ENCODE results near the gene GABRD.
A peak's percentile ranks its signal among the peaks of the same experiment; 100 is the strongest.

GABRD gene

GRCh38 chr1:2049718-2050431 is 30.7 kb downstream of the GABRD start, which contains the start of gene PRKCZ:
PRKCZ (plus strand) TSS chr1:2050411; CDS start chr1:2050631, 220 bp downstream.
- peak within 1 kb of the TSS in 19 of 21 experiments; percentile 49 to 85 (median 72) for H3K27ac ChIP-seq
- H3K4me3 ChIP-seq: peak within 1 kb of the TSS; percentile 44 to 85 (median 68)

GRCh38 chr1:2050461-2050792 is 31.3 kb downstream of the GABRD start:
- peak overlapping the region in 17 of 21 experiments; percentile 26 to 82 (median 68) for H3K27ac ChIP-seq
- peak overlapping the region; percentile 44 to 85 (median 68) for H3K4me3 ChIP-seq

GRCh38 chr1:2050793-2051682 is 31.9 kb downstream of the GABRD start:
- Histone ChIP-seq H3K4me3 (peak overlapping the region; percentile 44 to 85 (median 68)), H3K27ac (peak overlapping the region in 17 of 21 experiments; percentile 26 to 82 (median 68))

DNA sequence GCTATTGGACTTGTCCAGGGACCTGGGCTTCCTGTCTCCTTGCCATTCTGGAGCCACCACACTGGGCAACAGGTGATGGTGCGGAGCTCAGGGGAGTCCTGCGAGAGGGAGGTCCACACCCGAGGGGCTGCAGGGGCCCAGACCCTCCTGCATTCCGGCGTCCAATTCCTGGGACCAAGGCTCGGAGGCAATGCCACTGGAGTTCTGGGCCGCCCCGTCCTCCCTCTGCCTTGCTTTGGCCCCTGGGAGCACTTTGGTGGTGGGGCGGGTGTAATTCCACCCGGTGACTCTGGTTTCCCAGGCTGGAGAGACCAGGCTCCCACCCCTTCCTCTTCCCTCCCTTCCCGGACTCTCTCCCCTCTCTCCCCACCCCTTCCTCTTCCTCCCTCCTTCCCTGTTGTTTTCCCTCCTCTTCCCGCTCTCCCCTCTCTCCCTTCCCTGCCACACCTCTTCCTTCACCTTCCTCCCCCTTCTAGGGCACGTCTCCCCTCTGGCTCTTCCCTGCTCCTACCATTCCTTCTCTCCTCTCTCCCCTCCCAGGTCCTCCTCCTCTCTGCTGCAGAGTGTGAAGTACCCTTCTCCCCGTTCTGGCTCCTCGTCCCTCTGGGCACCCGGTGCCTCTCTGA is 33.0 kb downstream of the GABRD start:
- H3K27ac ChIP-seq: no peak overlapping the region
- no peak overlapping the region for H3K4me3 ChIP-seq

- no peak overlapping the region for H3K4me3 ChIP-seq
- no peak overlapping the region for H3K27ac ChIP-seq
Observed at GRCh38 chr1:2052756-2053155, 33.6 kb downstream of the GABRD start.

GRCh38 chr1:2053217-2053616 is 34.1 kb downstream of the GABRD start:
- Histone ChIP-seq H3K4me3 (no peak overlapping the region), H3K27ac (no peak overlapping the region)

DNA sequence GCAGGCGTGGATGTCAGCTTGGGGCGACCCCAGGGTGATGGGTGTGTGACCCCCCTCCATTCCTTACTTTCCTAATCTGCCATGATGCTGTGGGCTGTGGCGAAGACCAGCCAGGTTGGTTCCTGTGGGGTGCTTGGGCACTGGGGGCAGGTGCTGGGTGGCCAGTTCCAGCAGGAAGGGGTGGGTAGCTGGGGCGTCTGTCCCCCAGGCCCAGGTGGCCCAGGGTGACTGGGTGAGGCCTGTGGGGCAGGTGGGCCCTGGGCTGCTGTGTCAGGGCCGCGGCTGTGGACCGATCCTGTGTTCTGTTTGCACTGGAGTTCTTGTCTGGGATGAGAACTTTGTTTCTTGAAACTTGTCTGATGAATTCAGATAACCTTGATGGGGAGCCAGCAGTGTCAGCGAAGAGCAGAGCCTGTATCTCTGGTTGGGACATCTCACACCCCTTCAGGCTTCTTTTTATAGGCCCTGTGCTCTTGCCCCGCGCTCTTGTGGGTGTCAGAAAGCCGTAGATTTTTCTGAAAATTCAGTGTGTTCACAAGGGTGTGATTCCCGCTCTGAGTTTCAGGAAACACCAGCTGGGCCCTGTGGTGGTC is 34.7 kb downstream of the GABRD start:
- H3K4me3 ChIP-seq: no peak overlapping the region
- no peak overlapping the region for H3K27ac ChIP-seq

DNA sequence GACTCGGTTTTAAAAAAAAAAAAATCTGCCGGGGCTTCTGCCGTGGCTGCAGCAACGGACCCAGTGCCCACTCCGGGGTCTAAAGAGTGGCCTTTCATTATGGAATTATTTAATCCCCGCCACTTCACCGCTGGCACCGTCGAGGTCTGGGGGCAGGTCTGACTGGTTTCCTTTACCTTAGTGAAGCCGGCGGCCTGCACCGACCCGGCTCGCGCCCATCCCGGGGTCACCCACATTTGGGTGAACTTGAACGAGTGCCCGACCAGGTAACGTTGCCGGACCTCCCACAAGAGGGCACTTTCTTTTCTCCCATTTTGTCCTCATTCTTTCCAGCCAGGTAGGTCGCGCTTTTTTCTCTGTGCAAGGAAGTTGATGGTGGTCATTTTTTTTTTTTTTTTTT is 35.4 kb downstream of the GABRD start:
- Histone ChIP-seq H3K27ac (no peak overlapping the region), H3K4me3 (no peak overlapping the region)

- H3K4me3 ChIP-seq: no peak overlapping the region
- no peak overlapping the region for H3K27ac ChIP-seq
Observed at GRCh38 chr1:2055911-2056575, 36.9 kb downstream of the GABRD start.

DNA sequence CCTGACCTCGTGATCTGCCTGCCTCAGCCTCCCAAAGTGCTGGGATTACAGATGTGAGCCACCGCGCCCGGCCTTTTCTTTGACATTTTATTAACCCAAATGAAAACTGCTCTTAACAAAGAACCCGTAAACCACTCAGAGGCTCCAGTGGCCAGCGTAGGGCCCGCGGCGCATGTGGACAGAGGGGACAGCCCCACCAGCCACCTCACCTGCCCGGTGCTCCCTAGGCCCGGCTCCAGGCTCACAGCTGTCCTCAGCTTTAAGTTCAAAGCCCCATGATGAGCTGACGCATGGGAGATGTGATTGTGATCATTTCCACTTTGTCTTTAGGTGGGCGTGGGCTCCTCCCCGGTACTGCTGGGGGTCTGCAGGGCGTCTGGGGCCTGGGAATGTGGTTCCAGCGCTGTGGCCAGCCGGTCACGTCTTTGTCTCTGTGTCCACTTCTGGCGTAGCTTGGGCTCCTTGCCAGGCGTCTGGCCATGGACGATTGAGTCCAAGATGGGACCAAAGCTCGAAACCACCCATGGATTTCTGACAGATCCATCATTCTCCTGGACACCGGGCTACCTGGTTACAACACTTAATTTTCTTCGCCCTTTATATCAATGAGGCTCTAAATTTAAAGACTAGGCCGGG is 37.9 kb downstream of the GABRD start:
- no peak overlapping the region for H3K27ac ChIP-seq
- H3K4me3 ChIP-seq: no peak overlapping the region

DNA sequence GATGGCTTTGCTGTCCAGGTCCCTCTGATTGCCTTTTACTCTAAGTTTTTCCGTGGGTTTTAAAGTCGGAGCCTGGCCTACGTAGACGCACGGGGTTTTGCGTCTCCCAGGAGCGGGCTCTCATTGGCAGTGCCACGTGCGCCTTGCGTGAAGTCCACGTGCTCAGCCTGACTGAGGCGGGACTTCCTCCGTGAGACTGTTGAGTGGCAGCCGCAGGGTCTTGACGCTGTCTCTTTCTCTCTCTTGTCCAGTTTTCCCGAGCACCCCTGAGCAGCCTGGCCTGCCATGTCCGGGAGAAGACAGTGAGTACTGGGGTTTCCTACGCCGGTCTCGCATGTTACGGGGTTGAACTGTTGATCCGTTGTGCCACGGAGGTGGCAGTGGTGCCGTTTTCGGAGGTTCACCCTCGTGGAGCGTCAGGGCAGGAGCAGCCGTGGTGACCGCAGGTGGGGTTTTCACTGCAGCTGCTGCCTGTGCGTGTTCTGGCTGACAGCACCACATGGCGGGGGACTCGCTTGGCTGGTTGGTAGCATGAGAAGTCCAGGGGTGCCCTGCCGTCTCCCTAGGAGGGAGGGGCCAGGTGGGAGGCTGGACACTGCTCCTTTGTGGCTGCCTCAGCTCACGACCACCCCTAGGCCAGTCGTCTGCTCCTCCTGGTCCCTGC is 40.3 kb downstream of the GABRD start:
- H3K27ac ChIP-seq: no peak overlapping the region
- H3K4me3 ChIP-seq: no peak overlapping the region

GRCh38 chr1:2060072-2060471 is 40.9 kb downstream of the GABRD start:
- no peak overlapping the region for H3K4me3 ChIP-seq
- no peak overlapping the region for H3K27ac ChIP-seq

DNA sequence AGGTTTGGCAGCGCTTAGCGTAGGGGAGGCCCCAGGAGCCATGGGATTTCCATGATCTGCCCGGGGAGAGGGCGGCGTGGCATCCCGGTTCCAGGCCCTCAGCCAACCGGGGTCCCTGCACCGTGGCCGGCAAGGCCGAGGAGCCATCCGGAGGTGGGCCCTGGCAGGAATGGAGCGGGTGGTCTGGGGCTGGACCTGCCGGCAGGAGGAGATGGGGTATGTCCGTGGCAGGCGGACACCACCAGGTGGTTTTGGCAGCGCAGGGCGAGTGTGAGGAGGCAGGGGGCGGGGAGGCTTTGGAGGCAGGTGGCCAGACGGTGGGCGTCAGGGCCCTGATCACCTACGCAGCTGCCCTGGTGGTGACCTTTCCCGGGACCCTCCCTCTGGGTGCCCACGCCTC is 41.4 kb downstream of the GABRD start:
- H3K4me3 ChIP-seq: no peak overlapping the region
- no peak overlapping the region for H3K27ac ChIP-seq

DNA sequence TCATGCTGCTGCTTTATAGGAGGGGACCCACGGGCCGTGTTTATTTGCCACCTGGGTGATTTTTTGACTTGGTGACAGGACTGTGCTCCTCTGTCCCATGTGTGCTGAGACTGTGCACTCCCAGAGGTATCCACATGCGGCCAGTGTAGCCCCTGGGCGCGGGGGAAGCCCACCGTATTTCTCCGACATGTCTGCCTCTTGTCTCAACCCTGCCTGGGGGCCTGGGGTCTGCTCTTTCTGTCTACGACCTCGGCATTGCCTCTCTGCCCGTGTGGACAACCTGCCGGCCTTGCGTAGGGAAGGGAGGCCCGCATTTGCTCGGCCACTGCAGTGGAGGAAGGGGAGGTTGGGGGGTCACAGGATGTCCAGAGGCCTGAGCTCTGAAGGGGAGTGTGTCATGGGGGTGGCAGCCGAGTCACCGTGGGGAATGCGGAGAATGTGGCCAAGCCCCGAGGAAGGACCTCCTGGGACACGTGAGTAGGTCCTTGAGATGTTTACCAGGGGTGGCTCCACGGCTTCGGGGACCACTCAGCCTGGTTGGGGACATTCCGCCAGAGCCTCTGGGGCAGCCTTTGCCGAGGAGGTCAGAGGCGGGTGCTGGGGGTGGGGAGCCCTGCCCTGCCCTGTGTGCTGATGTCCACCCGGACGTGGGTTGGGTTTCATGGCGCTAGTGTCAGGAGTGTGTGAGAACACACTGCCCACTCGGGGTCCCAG is 42.1 kb downstream of the GABRD start:
- Histone ChIP-seq H3K27ac (no peak overlapping the region), H3K4me3 (no peak overlapping the region)

DNA sequence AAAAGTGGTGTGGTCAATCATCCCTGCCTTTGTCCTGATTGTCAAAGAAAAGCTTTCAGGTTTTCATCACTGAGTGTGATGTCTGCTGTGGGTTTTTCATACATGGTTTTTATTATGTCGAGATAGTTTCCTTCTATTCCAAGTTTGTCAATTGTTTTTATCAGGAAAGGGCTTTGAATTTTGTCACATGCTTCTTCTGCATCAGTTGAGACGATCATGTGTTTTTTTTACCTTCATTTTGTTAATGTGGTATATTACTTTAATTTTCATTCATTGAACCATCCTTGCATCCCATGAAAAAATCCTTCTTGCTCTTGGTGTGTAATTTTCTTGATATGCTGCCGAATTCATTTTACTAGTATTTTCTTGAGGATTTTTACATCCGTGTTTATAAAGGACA is 46.6 kb downstream of the GABRD start:
- no peak overlapping the region for H3K27ac ChIP-seq
- no peak overlapping the region for H3K4me3 ChIP-seq

DNA sequence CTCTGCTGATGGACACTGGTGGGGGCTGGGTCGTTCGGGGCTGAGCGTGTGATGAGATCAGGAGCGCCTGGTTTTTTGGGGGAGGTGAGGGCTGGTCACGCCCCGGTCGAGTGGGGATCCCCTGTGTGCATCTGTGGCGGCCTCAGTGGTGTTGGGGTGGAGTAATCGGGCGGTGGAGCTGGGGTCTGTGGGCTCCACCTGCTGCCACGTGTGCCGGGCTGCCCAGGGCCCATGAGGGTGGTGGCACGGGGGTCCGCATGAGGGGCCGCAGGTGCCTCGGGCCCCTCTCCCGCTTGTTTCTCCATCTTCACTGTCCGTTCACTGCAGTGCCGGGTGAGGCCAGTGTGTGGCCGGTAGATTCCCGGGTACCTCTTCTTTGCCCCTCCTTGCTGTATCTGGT is 48.2 kb downstream of the GABRD start:
- no peak overlapping the region for H3K27ac ChIP-seq
- H3K4me3 ChIP-seq: no peak overlapping the region

GRCh38 chr1:2067981-2068380 is 48.8 kb downstream of the GABRD start:
- H3K27ac ChIP-seq: no peak overlapping the region
- H3K4me3 ChIP-seq: no peak overlapping the region

- H3K4me3 ChIP-seq: no peak overlapping the region
- H3K27ac ChIP-seq: no peak overlapping the region
Observed at GRCh38 chr1:2068951-2069350, 49.8 kb downstream of the GABRD start.

Data from skin epidermis (tissue), 12 donors.